ENCODE data around the gene TPCN2. TPM values are rescaled to one million over a fixed set of nuclear protein-coding genes. Genes with fewer than 3 reads are reported as not detected.

The TPCN2 gene
- polyA plus RNA-seq, 3 donors, result 29.3 to 52.8 (median 31.5) TPM

GRCh38 chr11:69052343-69053168 is 3.8 kb downstream of the TPCN2 start:
- Histone ChIP-seq H2AFZ (ENCODE audit: insufficient read depth, low read depth, low read length, poor library complexity, severe bottlenecking) (no peak overlapping the region), H3K36me3 (replicated peaks in 1 of 2; ENCODE audit: control insufficient read depth in 1 of 2, insufficient read depth in 2 of 2, low read length in 2 of 2) (peaks cover 31 to 49% of the 10 kb centered on the region in 2 donors), H3K9me3 (replicated peaks in 1 of 2; ENCODE audit: control insufficient read depth in 1 of 2, insufficient read depth in 1 of 2, low read length in 2 of 2) (no peaks in the 10 kb centered on the region), H3K4me3 (replicated peaks in 1 of 3; ENCODE audit: low read depth in 2 of 3, low read length in 3 of 3) (no peak overlapping the region), H4K20me1 (ENCODE audit: insufficient read depth, low read length) (peaks cover 79% of the 10 kb centered on the region), H3K9ac (ENCODE audit: insufficient read depth, low read length, poor library complexity, severe bottlenecking) (no peak overlapping the region), H3K4me2 (replicated peaks; ENCODE audit: extremely low read depth, low read length, poor library complexity, severe bottlenecking) (peak overlapping the region; percentile 21), H3K27ac (ENCODE audit: low read depth in 1 of 2, low read length in 2 of 2) (peak overlapping the region in 1 of 2 donors; percentile 51), H3K4me1 (ENCODE audit: control insufficient read depth in 1 of 2, insufficient read depth in 2 of 2, low read length in 2 of 2) (peaks cover 60 to 76% of the 10 kb centered on the region in 2 donors), H3K27me3 (ENCODE audit: control insufficient read depth in 2 of 2, insufficient read depth in 2 of 2, low read length in 2 of 2) (no peaks in the 10 kb centered on the region), H3K79me2 (ENCODE audit: insufficient read depth, low read length) (peaks cover 85% of the 10 kb centered on the region)
- intact Hi-C loops (cut with micrococcal nuclease), result no loop called here
- Mint-ChIP-seq H3K27ac (peak overlapping the region in 6 of 7 donors; percentile 10 to 89 (median 38)), H3K27me3 (ENCODE audit: low read depth in 3 of 3) (no peaks in the 10 kb centered on the region), H3K9me3 (peaks cover 0 to 2% (median 0%) of the 10 kb centered on the region in 7 donors), H3K4me1 (peaks cover 62% of the 10 kb centered on the region), H3K4me3 (peak overlapping the region in 1 of 2 donors; percentile 31), H3K36me3 (peaks cover 42 to 59% of the 10 kb centered on the region in 2 donors)
- TF ChIP-seq CTCF (IDR thresholded peaks at IDR 0.05), result no peak
- 77% methylated on average over 21 of the region's 21 CpGs for WGBS (ENCODE audit: insufficient coverage)
- DNase-seq, result no peak

GRCh38 chr11:69053169-69053477 is 4.4 kb downstream of the TPCN2 start:
- Histone ChIP-seq H3K36me3 (replicated peaks in 1 of 2; ENCODE audit: control insufficient read depth in 1 of 2, insufficient read depth in 2 of 2, low read length in 2 of 2) (peaks cover 37 to 55% of the 10 kb centered on the region in 2 donors), H3K27ac (ENCODE audit: low read depth in 1 of 2, low read length in 2 of 2) (no peak overlapping the region), H2AFZ (ENCODE audit: insufficient read depth, low read depth, low read length, poor library complexity, severe bottlenecking) (no peak overlapping the region), H3K79me2 (ENCODE audit: insufficient read depth, low read length) (peaks cover 91% of the 10 kb centered on the region), H3K4me2 (replicated peaks; ENCODE audit: extremely low read depth, low read length, poor library complexity, severe bottlenecking) (no peak overlapping the region), H4K20me1 (ENCODE audit: insufficient read depth, low read length) (peaks cover 85% of the 10 kb centered on the region), H3K9ac (ENCODE audit: insufficient read depth, low read length, poor library complexity, severe bottlenecking) (no peak overlapping the region), H3K9me3 (replicated peaks in 1 of 2; ENCODE audit: control insufficient read depth in 1 of 2, insufficient read depth in 1 of 2, low read length in 2 of 2) (no peaks in the 10 kb centered on the region), H3K4me1 (ENCODE audit: control insufficient read depth in 1 of 2, insufficient read depth in 2 of 2, low read length in 2 of 2) (peaks cover 54 to 70% of the 10 kb centered on the region in 2 donors), H3K4me3 (replicated peaks in 1 of 3; ENCODE audit: low read depth in 2 of 3, low read length in 3 of 3) (no peak overlapping the region), H3K27me3 (ENCODE audit: control insufficient read depth in 2 of 2, insufficient read depth in 2 of 2, low read length in 2 of 2) (no peaks in the 10 kb centered on the region)
- WGBS (ENCODE audit: insufficient coverage), result 93% methylated on average over 3 of the region's 9 CpGs
- DNase-seq, result no peak
- Mint-ChIP-seq H3K4me1 (peaks cover 57% of the 10 kb centered on the region), H3K4me3 (peak overlapping the region in 1 of 2 donors; percentile 12), H3K9me3 (peaks cover 0 to 2% (median 0%) of the 10 kb centered on the region in 7 donors), H3K36me3 (peaks cover 47 to 65% of the 10 kb centered on the region in 2 donors), H3K27ac (peak overlapping the region in 4 of 7 donors; percentile 1 to 73 (median 33)), H3K27me3 (ENCODE audit: low read depth in 3 of 3) (no peaks in the 10 kb centered on the region)
- no peak for TF ChIP-seq CTCF (IDR thresholded peaks at IDR 0.05)
- intact Hi-C loops (cut with micrococcal nuclease), result no loop called here
